ENCODE data around the gene SRMS.
A peak's percentile ranks its signal among the peaks of the same experiment; 100 is the strongest.

Gene SRMS

GRCh38 chr20:63534831-63535651 lies 12.5 kb downstream of the SRMS start:
- no peak for TF ChIP-seq RAD21 (IDR thresholded peaks at IDR 0.05; ENCODE audit: low read depth)
- TF ChIP-seq CREB1 (IDR thresholded peaks at IDR 0.05; ENCODE audit: low read depth), result no peak
- no peak for TF ChIP-seq TAF1 (IDR thresholded peaks at IDR 0.05; ENCODE audit: low read depth)
- no peak for TF ChIP-seq NFIC (IDR thresholded peaks at IDR 0.05)
- no peak for TF ChIP-seq REST (IDR thresholded peaks at IDR 0.05; ENCODE audit: low read depth)
- no peak for TF ChIP-seq TEAD4 (IDR thresholded peaks at IDR 0.05)
- no peak for TF ChIP-seq TCF12 (IDR thresholded peaks at IDR 0.05; ENCODE audit: low read depth)
- no peak for TF ChIP-seq CEBPB (IDR thresholded peaks at IDR 0.05)
- TF ChIP-seq ZBTB7A (IDR thresholded peaks at IDR 0.05; ENCODE audit: low read depth), result no peak
- TF ChIP-seq MAX (IDR thresholded peaks at IDR 0.05), result no peak
- TF ChIP-seq YY1 (IDR thresholded peaks at IDR 0.05; ENCODE audit: low read depth), result no peak
- no peak for TF ChIP-seq FOXM1 (IDR thresholded peaks at IDR 0.05; ENCODE audit: borderline replicate concordance, low read depth)
- no peak for TF ChIP-seq EGR1 (IDR thresholded peaks at IDR 0.05)
- TF ChIP-seq EP300 (IDR thresholded peaks at IDR 0.05; ENCODE audit: borderline replicate concordance), result no peak
- no peak for TF ChIP-seq USF1 (IDR thresholded peaks at IDR 0.05)

GRCh38 chr20:63534427-63534830 lies 13.1 kb downstream of the SRMS start:
- TF ChIP-seq YY1 (IDR thresholded peaks at IDR 0.05; ENCODE audit: low read depth) (no peak), CREB1 (IDR thresholded peaks at IDR 0.05; ENCODE audit: low read depth) (no peak), EGR1 (IDR thresholded peaks at IDR 0.05) (no peak), FOXM1 (IDR thresholded peaks at IDR 0.05; ENCODE audit: borderline replicate concordance, low read depth) (no peak), TCF12 (IDR thresholded peaks at IDR 0.05; ENCODE audit: low read depth) (no peak), USF1 (IDR thresholded peaks at IDR 0.05) (no peak), TAF1 (IDR thresholded peaks at IDR 0.05; ENCODE audit: low read depth) (no peak), ZBTB7A (IDR thresholded peaks at IDR 0.05; ENCODE audit: low read depth) (no peak), CEBPB (IDR thresholded peaks at IDR 0.05) (no peak)

- TF ChIP-seq ZBTB7A (IDR thresholded peaks at IDR 0.05; ENCODE audit: low read depth), result peak; percentile 71; the same call in 1 of the 2 replicates
- no peak for TF ChIP-seq REST (IDR thresholded peaks at IDR 0.05; ENCODE audit: low read depth)
- no peak for TF ChIP-seq CREB1 (IDR thresholded peaks at IDR 0.05; ENCODE audit: low read depth)
- TF ChIP-seq USF1 (IDR thresholded peaks at IDR 0.05), result peak; percentile 28; the same call in 1 of the 2 replicates
- peak; percentile 29; the same call in 1 of the 2 replicates for TF ChIP-seq MAX (IDR thresholded peaks at IDR 0.05)
Observed at GRCh38 chr20:63533871-63534393, 13.6 kb downstream of the SRMS start.

- TF ChIP-seq MAX (IDR thresholded peaks at IDR 0.05), result no peak
- no peak for TF ChIP-seq CREB1 (IDR thresholded peaks at IDR 0.05; ENCODE audit: low read depth)
- TF ChIP-seq TEAD4 (IDR thresholded peaks at IDR 0.05), result no peak
Observed at GRCh38 chr20:63533388-63533787, 14.2 kb downstream of the SRMS start.

GRCh38 chr20:63532449-63532971 lies 15.0 kb downstream of the SRMS start:
- TF ChIP-seq USF1 (IDR thresholded peaks at IDR 0.05) (no peak), EGR1 (IDR thresholded peaks at IDR 0.05) (no peak), YY1 (IDR thresholded peaks at IDR 0.05; ENCODE audit: low read depth) (no peak), TEAD4 (IDR thresholded peaks at IDR 0.05) (no peak), MAX (IDR thresholded peaks at IDR 0.05) (no peak), TAF1 (IDR thresholded peaks at IDR 0.05; ENCODE audit: low read depth) (no peak), RAD21 (IDR thresholded peaks at IDR 0.05; ENCODE audit: low read depth) (no peak), CREB1 (IDR thresholded peaks at IDR 0.05; ENCODE audit: low read depth) (no peak), NFIC (IDR thresholded peaks at IDR 0.05) (no peak), ZBTB7A (IDR thresholded peaks at IDR 0.05; ENCODE audit: low read depth) (no peak), TCF12 (IDR thresholded peaks at IDR 0.05; ENCODE audit: low read depth) (no peak), EP300 (IDR thresholded peaks at IDR 0.05; ENCODE audit: borderline replicate concordance) (no peak), FOXM1 (IDR thresholded peaks at IDR 0.05; ENCODE audit: borderline replicate concordance, low read depth) (no peak), REST (IDR thresholded peaks at IDR 0.05; ENCODE audit: low read depth) (no peak)

Data from Ishikawa (cell line).